Prostate gland (tissue), 2 donors: ENCODE measurements around the gene SULT1A1. TPM values are rescaled to one million over a fixed set of nuclear protein-coding genes. Genes with fewer than 3 reads are reported as not detected.

ENCODE experiments used
- DNase-seq: peaks from one replicate; pipeline ENCODE4 v3.0.0-alpha.2; 2019; ENCODE audit warnings: low spot score
- H3K27ac ChIP-seq, 2 donors: fragments of 200-600 bp; sonication (generic); 2 replicates each; pipeline ENCODE4 v1.5.1; 2017 to 2019
- H3K27me3 ChIP-seq: fragments of 200-600 bp; sonication (generic); replicated peaks from 2 replicates; pipeline ENCODE4 v1.5.1; 2019; ENCODE audit not compliant: insufficient read depth
- H3K36me3 ChIP-seq, 2 donors: fragments of 200-600 bp; sonication (generic); 1 replicate in 1 of 2; 2 replicates in 1 of 2; pipeline versions ENCODE4 v1.5.1 to v1.8.1; 2017 to 2019
- H3K4me1 ChIP-seq: fragments of 200-600 bp; sonication (generic); replicated peaks from 2 replicates; pipeline ENCODE4 v1.5.1; 2019
- H3K4me3 ChIP-seq, 2 donors: fragments of 200-600 bp; sonication (generic); 2 replicates each; pipeline ENCODE4 v1.5.1; 2017 to 2019
- H3K9me3 ChIP-seq: fragments of 200-600 bp; sonication (generic); 2 replicates; pipeline ENCODE4 v1.5.1; 2017
- CTCF ChIP-seq, 4 experiments: fragments of 200-600 bp in 2 of 4; fragments of 450-650 bp in 2 of 4; sonication (generic) in 2 of 4; IDR thresholded peaks; 1 replicate in 3 of 4; 2 replicates in 1 of 4; pipeline ENCODE4 v1.5.1; 2016 to 2019; ENCODE audit warnings: antibody characterized with exemption in 4 of 4, mild to moderate bottlenecking in 2 of 4, moderate library complexity in 2 of 4
- POLR2A ChIP-seq: fragments of 450-650 bp; IDR thresholded peaks from one replicate; pipeline ENCODE4 v1.6.1; 2016; ENCODE audit warnings: antibody characterized with exemption, mild to moderate bottlenecking
- POLR2AphosphoS5 ChIP-seq: sonication (generic); formaldehyde crosslinking; IDR thresholded peaks from one replicate; pipeline ENCODE4 v1.6.1; 2017; ENCODE audit warnings: antibody characterized with exemption
- WGBS: methylation state at CpG from one replicate; pipeline ENCODE4 v1.1.5; 2018; 5-methylcytosine and 5-hydroxymethylcytosine counted together
- intact Hi-C: fragments of 100-400 bp; cut with DNase I; formaldehyde crosslinking; loops from one replicate; pipeline ENCODE4 v1.14.2; 2022
- total RNA-seq, 2 donors: library from RNA; depleted of rRNA; stranded (reverse); fragments of >200 nt; gene quantifications; one replicate each; pipeline ENCODE4 v1.1.0, GENCODE V29; 2016

Gene SULT1A1
- total RNA-seq, 2 donors from 2014 or later: 17.6 to 21.5 TPM

GRCh38 chr16:28589930-28590329, 19.9 kb downstream of the SULT1A1 start:
- intact Hi-C loops: loop anchor here (10.0 kb wide), 1 partner anchor 285 kb away; no protein-coding TSS in a partner anchor
- no peak overlapping the region for H3K27ac ChIP-seq
- WGBS: 92% methylated on average over 13 of the region's 13 CpGs
- DNase-seq: no peak
- no peaks in the 10 kb centered on the region for H3K27me3 ChIP-seq
- no peaks in the 10 kb centered on the region for H3K4me1 ChIP-seq
- peaks cover 10% of the 10 kb centered on the region in 2 donors for H3K36me3 ChIP-seq
- TF ChIP-seq POLR2A (no peak), POLR2AphosphoS5 (no peak), CTCF (IDR thresholded peaks at IDR 0.05) (no peak)
- no peak overlapping the region for H3K4me3 ChIP-seq
- H3K9me3 ChIP-seq: no peaks in the 10 kb centered on the region

GRCh38 chr16:28589069-28589468, 20.8 kb downstream of the SULT1A1 start:
- Histone ChIP-seq H3K27ac (no peak overlapping the region), H3K27me3 (no peaks in the 10 kb centered on the region), H3K36me3 (peaks cover 10 to 12% of the 10 kb centered on the region in 2 donors), H3K4me1 (no peaks in the 10 kb centered on the region), H3K4me3 (no peak overlapping the region), H3K9me3 (no peaks in the 10 kb centered on the region)
- no peak for DNase-seq
- WGBS: 98% methylated on average over 8 of the region's 8 CpGs
- TF ChIP-seq POLR2AphosphoS5 (no peak), POLR2A (no peak), CTCF (IDR thresholded peaks at IDR 0.05) (no peak)
- intact Hi-C loops: loop anchor here (10.0 kb wide), 1 partner anchor 284 kb away; no protein-coding TSS in a partner anchor

- Histone ChIP-seq H3K36me3 (peaks cover 12% of the 10 kb centered on the region in 2 donors), H3K4me1 (no peaks in the 10 kb centered on the region), H3K9me3 (no peaks in the 10 kb centered on the region), H3K27ac (no peak overlapping the region), H3K4me3 (no peak overlapping the region), H3K27me3 (no peaks in the 10 kb centered on the region)
- WGBS: 81% methylated on average over 8 of the region's 8 CpGs
- TF ChIP-seq POLR2AphosphoS5: no peak
- no peak for TF ChIP-seq CTCF (IDR thresholded peaks at IDR 0.05)
- no peak for TF ChIP-seq POLR2A
- intact Hi-C loops: loop anchor here (10.0 kb wide), 1 partner anchor 283 kb away; no protein-coding TSS in a partner anchor
- no peak for DNase-seq
These were observed 22.5 kb downstream of the SULT1A1 start for GRCh38 chr16:28587386-28587785.

- Histone ChIP-seq H3K9me3 (no peaks in the 10 kb centered on the region), H3K4me3 (no peak overlapping the region), H3K27me3 (no peaks in the 10 kb centered on the region), H3K27ac (no peak overlapping the region), H3K4me1 (no peaks in the 10 kb centered on the region), H3K36me3 (peaks cover 12 to 20% of the 10 kb centered on the region in 2 donors)
- 76% methylated on average over 3 of the region's 3 CpGs for WGBS
- TF ChIP-seq CTCF (IDR thresholded peaks at IDR 0.05): no peak
- no peak for TF ChIP-seq POLR2A
- TF ChIP-seq POLR2AphosphoS5: no peak
- intact Hi-C loops: loop anchor here (10.0 kb wide), 1 partner anchor 282 kb away; no protein-coding TSS in a partner anchor
- no peak for DNase-seq
These were observed 23.4 kb downstream of the SULT1A1 start for GRCh38 chr16:28586466-28586865.

GRCh38 chr16:28585674-28586073, 24.2 kb downstream of the SULT1A1 start:
- no peaks in the 10 kb centered on the region for H3K4me1 ChIP-seq
- peaks cover 12 to 16% of the 10 kb centered on the region in 2 donors for H3K36me3 ChIP-seq
- TF ChIP-seq POLR2AphosphoS5: no peak
- TF ChIP-seq CTCF (IDR thresholded peaks at IDR 0.05): no peak
- TF ChIP-seq POLR2A: no peak
- H3K9me3 ChIP-seq: no peaks in the 10 kb centered on the region
- H3K4me3 ChIP-seq: no peak overlapping the region
- no peak for DNase-seq
- intact Hi-C loops: loop anchor here (10.0 kb wide), 1 partner anchor 281 kb away; no protein-coding TSS in a partner anchor
- 85% methylated on average over 11 of the region's 11 CpGs for WGBS
- no peaks in the 10 kb centered on the region for H3K27me3 ChIP-seq
- H3K27ac ChIP-seq: no peak overlapping the region
